Hepatocyte (in vitro differentiated cells): ENCODE data around the gene ASXL3. TPM values are rescaled to one million over a fixed set of nuclear protein-coding genes. Genes with fewer than 3 reads are reported as not detected.

Experiments
- DNase-seq: peaks from one replicate; pipeline ENCODE4 v3.0.0-alpha.2; 2016; ENCODE audit warnings: low spot score
- H2AFZ ChIP-seq: fragments of 200-600 bp; sonication (generic); 2 replicates; pipeline ENCODE4 v1.6.0; 2016; ENCODE audit warnings: antibody characterized with exemption, mild to moderate bottlenecking
- H3K27ac ChIP-seq: fragments of 200-600 bp; sonication (generic); 2 replicates; pipeline ENCODE4 v1.5.1; 2016; ENCODE audit warnings: mild to moderate bottlenecking
- H3K27me3 ChIP-seq: fragments of 200-600 bp; sonication (generic); 2 replicates; pipeline ENCODE4 v1.6.1; 2016
- H3K36me3 ChIP-seq: fragments of 200-600 bp; sonication (generic); replicated peaks from 2 replicates; pipeline ENCODE4 v1.5.1; 2016; ENCODE audit warnings: low read depth; ENCODE audit not compliant: insufficient read depth
- H3K4me1 ChIP-seq: fragments of 200-600 bp; sonication (generic); 2 replicates; pipeline ENCODE4 v1.5.1; 2016; ENCODE audit warnings: mild to moderate bottlenecking, moderate library complexity; ENCODE audit not compliant: insufficient read depth
- H3K4me2 ChIP-seq: fragments of 200-600 bp; sonication (generic); 2 replicates; pipeline ENCODE4 v1.6.0; 2016
- H3K4me3 ChIP-seq: fragments of 200-600 bp; sonication (generic); 2 replicates; pipeline ENCODE4 v1.5.1; 2016; ENCODE audit warnings: mild to moderate bottlenecking
- H3K79me2 ChIP-seq: fragments of 200-600 bp; sonication (generic); 2 replicates; pipeline ENCODE4 v1.6.0; 2017; ENCODE audit warnings: mild to moderate bottlenecking
- H3K9me2 ChIP-seq: fragments of 200-600 bp; sonication (generic); replicated peaks from 2 replicates; pipeline ENCODE4 v1.6.0; 2017; ENCODE audit warnings: mild to moderate bottlenecking; ENCODE audit not compliant: insufficient read depth
- H3K9me3 ChIP-seq: fragments of 200-600 bp; sonication (generic); 2 replicates; pipeline ENCODE4 v1.5.1; 2016; ENCODE audit warnings: low read depth, mild to moderate bottlenecking
- H4K20me1 ChIP-seq: fragments of 200-600 bp; sonication (generic); 2 replicates; pipeline ENCODE4 v1.6.0; 2016; ENCODE audit warnings: mild to moderate bottlenecking; ENCODE audit not compliant: insufficient read depth, poor library complexity, severe bottlenecking
- EZH2 ChIP-seq: fragments of 200-600 bp; sonication (generic); IDR thresholded peaks from 2 replicates; pipeline ENCODE4 v1.6.1; 2016; ENCODE audit warnings: antibody characterized with exemption, mild to moderate bottlenecking, borderline replicate concordance
- EZH2phosphoT487 ChIP-seq: fragments of 200-600 bp; sonication (generic); IDR thresholded peaks from one replicate; pipeline ENCODE4 v1.6.1; 2018; ENCODE audit warnings: antibody characterized with exemption, mild to moderate bottlenecking, low read depth, moderate library complexity; ENCODE audit not compliant: unreplicated experiment, severe bottlenecking
- WGBS: methylation state at CpG from one replicate; pipeline ENCODE4 v1.1.6; 2016; ENCODE audit warnings: low lambda C conversion rate; ENCODE audit errors: missing lambda C conversion rate; 5-methylcytosine and 5-hydroxymethylcytosine counted together
- polyA plus RNA-seq: library from polyadenylated mRNA; unstranded; fragments of >200 nt; fragmentation: Nextera tagmentation; extraction: Ambion mirVana; gene quantifications from 2 replicates; pipeline ENCODE4 v1.2.1, GENCODE V29; 2016
- total RNA-seq: library from RNA; depleted of rRNA; stranded (reverse); fragments of >200 nt; gene quantifications from 2 replicates; pipeline ENCODE4 v1.2.3, GENCODE V29; 2014
- TF ChIP-seq, protein P1 (sequence below): fragments of 200-600 bp; sonication (generic); IDR thresholded peaks from 2 replicates; pipeline ENCODE4 v1.5.1; 2016; ENCODE audit warnings: antibody characterized with exemption, mild to moderate bottlenecking; ENCODE audit not compliant: poor library complexity

Gene ASXL3
- total and polyA plus RNA-seq, 2 experiments from 2014 or later = 1.4 to 8.7 TPM

DNA sequence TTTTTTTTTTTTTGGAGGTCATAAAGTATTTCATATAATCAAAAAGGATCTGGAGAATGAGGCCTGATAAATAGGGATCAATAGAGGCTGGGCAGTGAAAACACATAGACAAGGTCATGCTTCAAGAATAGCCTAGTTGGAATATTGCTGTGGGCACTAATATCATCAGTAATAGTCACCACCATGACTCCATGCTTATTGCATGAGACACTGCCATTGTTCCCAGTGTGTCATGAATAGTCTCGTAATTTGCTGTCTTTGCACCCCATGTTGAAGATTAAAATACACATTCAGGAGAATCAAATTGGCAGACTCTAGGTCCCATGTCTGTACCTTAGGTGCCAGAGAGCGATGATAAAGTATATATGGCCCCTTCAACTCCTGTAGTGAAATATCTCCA is 10.3 kb downstream of the ASXL3 start:
- no peak overlapping the region for H3K4me2 ChIP-seq
- H3K27me3 ChIP-seq = no peaks in the 10 kb centered on the region
- no peak overlapping the region for H3K27ac ChIP-seq
- no peaks in the 10 kb centered on the region for H3K9me2 ChIP-seq
- H3K4me3 ChIP-seq = no peak overlapping the region
- WGBS = 88% methylated on average over 2 of the region's 2 CpGs
- H3K9me3 ChIP-seq = no peaks in the 10 kb centered on the region
- H3K4me1 ChIP-seq = no peaks in the 10 kb centered on the region
- no peak for DNase-seq
- no peak overlapping the region for H2AFZ ChIP-seq
- TF ChIP-seq, protein P1, sequence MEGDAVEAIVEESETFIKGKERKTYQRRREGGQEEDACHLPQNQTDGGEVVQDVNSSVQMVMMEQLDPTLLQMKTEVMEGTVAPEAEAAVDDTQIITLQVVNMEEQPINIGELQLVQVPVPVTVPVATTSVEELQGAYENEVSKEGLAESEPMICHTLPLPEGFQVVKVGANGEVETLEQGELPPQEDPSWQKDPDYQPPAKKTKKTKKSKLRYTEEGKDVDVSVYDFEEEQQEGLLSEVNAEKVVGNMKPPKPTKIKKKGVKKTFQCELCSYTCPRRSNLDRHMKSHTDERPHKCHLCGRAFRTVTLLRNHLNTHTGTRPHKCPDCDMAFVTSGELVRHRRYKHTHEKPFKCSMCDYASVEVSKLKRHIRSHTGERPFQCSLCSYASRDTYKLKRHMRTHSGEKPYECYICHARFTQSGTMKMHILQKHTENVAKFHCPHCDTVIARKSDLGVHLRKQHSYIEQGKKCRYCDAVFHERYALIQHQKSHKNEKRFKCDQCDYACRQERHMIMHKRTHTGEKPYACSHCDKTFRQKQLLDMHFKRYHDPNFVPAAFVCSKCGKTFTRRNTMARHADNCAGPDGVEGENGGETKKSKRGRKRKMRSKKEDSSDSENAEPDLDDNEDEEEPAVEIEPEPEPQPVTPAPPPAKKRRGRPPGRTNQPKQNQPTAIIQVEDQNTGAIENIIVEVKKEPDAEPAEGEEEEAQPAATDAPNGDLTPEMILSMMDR = no peak
- TF ChIP-seq EZH2 = no peak
- H3K79me2 ChIP-seq = peaks cover 78% of the 10 kb centered on the region
- H4K20me1 ChIP-seq = no peaks in the 10 kb centered on the region
- H3K36me3 ChIP-seq = no peaks in the 10 kb centered on the region

DNA sequence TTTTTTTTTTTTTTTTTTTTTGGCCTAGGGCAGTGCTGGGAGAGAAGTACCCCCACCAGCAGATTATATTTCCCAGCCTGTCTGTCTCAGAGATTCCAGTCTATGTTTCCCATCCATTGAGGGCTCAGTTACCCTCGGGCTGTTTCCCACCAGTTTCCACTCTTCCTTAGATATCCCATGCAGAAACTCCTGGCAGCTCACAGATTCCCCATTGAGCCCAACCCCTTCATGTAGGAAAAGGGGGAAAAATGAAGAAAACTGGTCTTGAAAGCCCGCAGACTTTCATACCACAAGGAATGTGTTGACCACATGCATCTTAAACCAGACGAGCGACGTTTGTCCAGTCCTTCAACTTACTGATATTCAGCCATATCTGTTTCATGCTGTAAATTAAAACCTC is 15.2 kb downstream of the ASXL3 start:
- 61% methylated on average over 5 of the region's 5 CpGs for WGBS
- Histone ChIP-seq H2AFZ (no peak overlapping the region), H3K79me2 (peaks cover 78% of the 10 kb centered on the region)

GRCh38 chr18:33594799-33595198 is 16.8 kb downstream of the ASXL3 start:
- peaks cover 63% of the 10 kb centered on the region for H3K79me2 ChIP-seq
- 43% methylated on average over 1 of the region's 1 CpG for WGBS
- H4K20me1 ChIP-seq = no peaks in the 10 kb centered on the region
- no peak overlapping the region for H3K27ac ChIP-seq
- H3K9me3 ChIP-seq = no peaks in the 10 kb centered on the region
- no peaks in the 10 kb centered on the region for H3K9me2 ChIP-seq
- H3K4me3 ChIP-seq = no peak overlapping the region
- H3K36me3 ChIP-seq = no peaks in the 10 kb centered on the region
- H3K4me2 ChIP-seq = no peak overlapping the region
- TF ChIP-seq EZH2phosphoT487 = no peak
- TF ChIP-seq EZH2 = no peak
- TF ChIP-seq, protein P1 = no peak
- DNase-seq = no peak
- H3K4me1 ChIP-seq = no peaks in the 10 kb centered on the region
- no peak overlapping the region for H2AFZ ChIP-seq
- no peaks in the 10 kb centered on the region for H3K27me3 ChIP-seq

More for the DNA sequence above, 15.2 kb downstream of the ASXL3 start:
- TF ChIP-seq EZH2phosphoT487 (no peak), EZH2 (no peak)
- TF ChIP-seq, protein P1 = no peak
- Histone ChIP-seq H3K4me1 (no peaks in the 10 kb centered on the region), H3K9me3 (no peaks in the 10 kb centered on the region), H3K4me2 (no peak overlapping the region), H3K9me2 (no peaks in the 10 kb centered on the region), H3K4me3 (no peak overlapping the region), H4K20me1 (no peaks in the 10 kb centered on the region), H3K27ac (no peak overlapping the region), H3K36me3 (no peaks in the 10 kb centered on the region), H3K27me3 (no peaks in the 10 kb centered on the region)
- DNase-seq = no peak
